IPS DF 4.7 (cell line): Measurements from ENCODE around the gene ILKAP.
"Not testable (repeated sequence)": the region's sequence is repeated elsewhere in the genome, so short reads cannot be mapped to it uniquely, and the experiment has no call there.

Experiments used
- DNase-seq: peaks from one replicate; pipeline ENCODE4 v3.0.0-alpha.2; 2013; ENCODE audit warnings: low spot score; ENCODE audit errors: extremely low read depth

The ILKAP gene

DNA sequence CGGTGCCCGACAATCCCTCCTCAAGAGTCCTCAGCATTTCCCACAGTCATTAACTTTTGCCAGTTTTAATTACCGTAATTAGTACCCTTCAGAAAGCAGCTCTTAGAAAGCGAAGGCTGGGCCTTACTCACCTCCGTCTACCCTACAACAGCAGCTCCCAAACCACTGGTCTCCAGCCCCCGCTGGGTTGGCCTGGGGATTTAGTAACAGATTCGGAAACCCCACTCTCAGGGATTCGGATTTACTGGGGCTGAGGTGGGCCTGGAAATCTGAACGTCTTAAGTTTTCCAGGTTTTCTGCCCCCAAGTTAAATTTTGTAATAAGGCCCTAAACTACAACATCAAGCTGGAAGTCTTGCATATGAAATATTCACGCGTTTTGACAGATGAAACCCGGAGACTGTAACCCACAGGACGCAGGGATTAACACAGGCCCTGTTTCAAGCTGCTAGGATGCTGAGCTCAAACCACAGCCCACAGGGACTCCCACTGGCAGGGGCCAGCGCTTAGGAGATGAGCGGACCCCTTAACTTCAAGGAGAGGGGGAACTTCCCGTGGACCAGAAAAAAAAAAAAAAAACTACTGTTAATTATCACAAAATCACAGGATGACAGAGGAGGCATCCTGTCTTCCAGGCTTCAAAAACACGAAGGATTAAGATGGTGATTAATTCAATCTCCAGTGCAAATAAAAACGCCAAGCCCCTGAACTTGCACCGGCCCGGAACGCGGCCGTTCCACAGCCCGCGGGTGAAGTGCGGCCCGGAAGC, 985 bp downstream of the ILKAP start:
- DNase-seq = no peak

DNA sequence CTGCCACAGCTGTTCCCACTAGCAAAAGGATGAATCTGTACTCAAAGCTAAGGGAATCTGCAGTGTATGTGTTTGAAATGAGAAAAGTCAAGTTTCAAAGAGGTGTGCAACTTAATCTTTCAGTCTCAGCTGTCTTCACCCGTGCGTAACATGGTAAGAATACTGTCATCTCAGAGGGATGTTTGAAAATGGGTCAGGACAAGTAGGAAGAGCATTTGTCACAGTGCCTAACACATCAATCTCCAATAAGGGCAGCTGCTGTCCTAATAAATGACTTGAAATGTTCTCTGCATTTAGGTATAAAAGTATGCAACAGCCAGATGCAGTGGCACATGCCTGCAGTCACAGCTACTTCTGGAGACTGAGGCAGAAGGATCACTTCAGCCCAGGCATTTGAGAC, 13.1 kb downstream of the ILKAP start:
- no peak for DNase-seq

DNA sequence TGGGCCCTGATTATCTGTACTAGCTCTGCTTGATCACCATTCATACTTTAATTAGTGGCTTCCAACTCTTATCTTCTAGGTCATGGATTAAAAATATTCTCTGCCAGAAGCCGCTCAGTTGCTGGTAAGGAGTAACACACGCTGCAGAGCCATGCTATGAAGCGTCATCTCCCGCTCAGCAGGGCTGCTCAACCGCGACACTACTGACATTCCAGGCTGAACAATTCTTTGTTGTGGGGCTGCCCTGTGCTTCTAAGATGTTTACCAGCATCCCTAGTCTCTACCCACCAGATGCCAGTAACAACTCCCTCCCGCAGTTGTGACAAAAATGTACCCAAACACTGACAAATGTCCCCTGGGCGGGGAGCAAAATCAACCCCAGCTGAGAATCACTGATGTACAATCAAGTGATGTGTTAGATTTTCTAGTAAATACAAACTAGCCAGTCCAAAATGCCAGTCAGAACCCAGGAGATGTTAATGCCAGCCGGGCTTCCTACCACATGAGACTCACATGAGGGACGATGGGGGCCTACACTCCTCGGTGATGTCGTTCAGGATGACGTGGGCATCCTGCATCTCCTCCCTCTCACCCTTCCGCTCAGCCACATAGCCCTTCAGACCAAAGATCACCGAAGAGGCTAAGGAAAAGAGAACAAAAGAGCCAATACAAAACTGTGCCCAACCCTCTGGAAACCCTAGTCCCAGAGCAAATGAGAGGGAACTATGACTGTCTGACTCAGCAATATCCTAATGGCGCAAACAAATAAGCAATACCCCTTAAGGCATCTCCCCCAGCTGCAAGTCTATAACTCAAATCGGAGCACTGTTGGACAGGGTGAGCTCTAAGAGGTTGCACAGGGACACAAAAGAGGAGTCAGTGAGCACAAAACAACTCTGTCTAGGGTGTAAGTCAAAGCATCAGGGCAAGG, 15.6 kb downstream of the ILKAP start:
- no peak for DNase-seq

DNA sequence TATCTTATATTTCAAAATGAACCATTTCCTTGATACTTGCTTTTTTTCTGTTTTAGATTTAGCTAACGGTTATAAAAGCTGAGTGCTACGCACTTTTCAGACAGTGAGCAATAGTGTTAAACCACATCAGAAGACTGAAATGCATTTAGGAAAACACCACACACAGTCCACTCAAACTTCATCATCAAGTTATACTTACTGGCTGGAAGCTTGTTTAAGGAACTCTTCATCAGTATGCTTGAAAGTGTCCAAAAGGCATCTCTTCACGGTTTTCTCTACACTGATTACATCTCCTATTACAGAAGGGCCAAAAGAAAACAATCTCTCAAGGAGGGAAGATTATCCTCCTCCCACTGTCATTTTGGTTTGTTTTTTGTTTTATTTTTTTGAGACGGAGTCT, 19.7 kb downstream of the ILKAP start:
- DNase-seq = no peak

DNA sequence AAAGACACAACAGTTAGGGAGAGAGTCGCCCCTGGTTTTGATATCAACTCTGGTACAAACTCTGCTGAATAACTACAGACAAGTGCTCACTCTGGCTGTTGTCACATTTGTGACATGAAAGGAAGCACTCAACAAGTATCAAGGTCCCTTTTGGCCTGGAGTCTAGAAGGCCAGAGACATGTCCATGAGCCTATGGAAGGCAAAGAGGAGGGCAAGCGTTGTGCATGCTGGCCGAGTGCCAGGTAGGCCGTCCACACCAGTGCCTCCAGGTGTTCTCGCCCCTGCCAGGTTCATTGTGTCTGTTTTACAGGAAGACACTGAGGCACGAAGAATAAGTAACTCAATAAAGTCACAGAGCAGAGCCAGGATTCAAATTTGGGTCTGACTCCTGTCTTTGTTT, 21.1 kb downstream of the ILKAP start:
- no peak for DNase-seq

DNA sequence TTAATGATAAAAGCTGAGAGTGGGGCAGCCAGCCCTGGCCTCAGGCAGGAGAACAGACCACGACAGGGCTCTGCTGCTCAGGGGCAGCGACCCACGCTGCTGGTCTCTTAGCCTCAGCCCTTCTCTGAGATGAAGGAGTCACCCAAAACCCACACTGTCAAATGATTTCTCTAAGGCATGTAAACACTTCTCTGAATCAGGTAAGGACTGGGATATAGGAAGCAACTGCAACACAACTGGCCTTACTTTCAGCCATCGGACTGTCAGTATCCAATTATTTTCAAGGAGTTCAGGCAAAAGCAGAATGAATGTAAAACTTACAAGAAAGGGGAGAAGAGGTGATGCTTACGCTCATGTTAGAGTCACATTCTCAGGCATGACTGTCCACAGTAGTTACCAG, 22.9 kb downstream of the ILKAP start:
- DNase-seq = no peak

DNA sequence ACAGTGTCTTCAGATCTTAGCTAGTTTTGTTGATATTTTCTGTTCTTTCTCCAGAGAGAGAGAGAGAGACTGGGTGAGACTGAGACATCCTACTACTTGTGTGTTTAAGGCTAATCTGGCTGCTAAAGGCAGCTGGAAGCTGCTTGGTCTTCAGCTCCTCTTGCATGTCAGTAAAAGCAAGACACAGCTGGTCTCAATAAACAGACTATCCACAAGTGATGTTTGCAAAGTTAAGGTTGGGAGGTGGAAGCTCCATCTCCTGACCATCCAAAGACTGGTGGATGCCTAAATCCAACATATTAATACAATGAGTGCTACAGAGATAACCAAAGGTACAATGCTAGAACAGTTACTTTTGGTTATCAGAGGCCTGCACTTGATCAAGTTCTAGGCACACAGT, 26.9 kb downstream of the ILKAP start:
- DNase-seq = no peak

DNA sequence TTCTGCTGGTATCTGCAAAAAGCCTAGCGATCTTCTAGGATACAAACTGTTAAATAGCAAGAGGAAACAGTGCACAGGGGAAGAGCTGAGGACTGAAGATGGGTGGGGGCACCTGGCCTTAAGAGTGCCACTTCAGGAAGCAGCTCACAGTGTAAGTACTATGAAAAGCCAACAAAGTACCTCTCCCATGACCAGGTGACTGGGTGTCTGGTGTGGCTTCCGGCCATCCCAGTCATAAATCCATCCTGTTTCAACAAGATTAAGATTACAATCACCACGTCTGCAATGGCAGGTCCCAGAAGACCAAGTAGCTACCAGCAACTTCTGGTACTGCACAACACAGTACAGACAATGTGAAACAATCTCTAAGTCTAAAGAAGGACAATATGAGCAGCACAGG, 28.8 kb downstream of the ILKAP start:
- DNase-seq = no peak

DNA sequence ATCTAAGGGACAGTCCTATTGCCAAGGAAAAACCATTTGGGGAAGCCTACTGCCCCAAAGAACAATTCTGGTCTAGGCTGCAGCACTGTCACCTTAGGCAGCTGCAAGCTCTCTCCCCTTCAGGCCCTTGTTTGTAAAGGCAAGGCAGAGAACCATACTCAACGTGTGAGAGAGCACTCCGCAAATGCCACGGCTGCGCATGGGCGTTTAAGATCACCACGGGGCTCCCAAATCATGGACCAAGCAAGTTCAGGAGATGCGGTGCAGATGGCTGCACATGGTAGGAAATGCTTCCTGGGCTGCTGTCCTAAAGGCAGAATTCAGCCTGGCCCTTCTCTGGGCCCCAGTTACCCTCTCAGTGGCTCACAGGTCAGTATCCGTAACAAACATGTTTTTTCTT, 29.2 kb downstream of the ILKAP start:
- no peak for DNase-seq

DNA sequence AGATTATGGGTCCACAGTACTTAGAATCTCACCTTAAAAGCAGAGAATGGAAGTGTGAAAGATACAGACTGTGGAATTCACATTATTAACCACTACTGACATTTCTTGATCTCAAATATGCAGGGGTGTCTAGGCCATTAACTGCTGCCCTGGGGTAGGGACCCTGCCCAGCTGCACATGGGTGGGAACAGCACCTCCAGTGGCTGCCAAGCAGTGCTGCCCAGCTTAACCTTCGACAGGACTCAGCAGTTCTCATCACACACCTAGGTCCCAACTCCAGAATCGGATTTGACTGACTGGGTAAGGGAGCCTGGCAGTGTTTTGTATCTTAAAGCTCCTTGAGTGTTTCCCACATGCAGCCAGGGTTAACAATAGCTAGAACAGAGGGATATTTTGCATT, 29.8 kb downstream of the ILKAP start:
- no peak for DNase-seq

DNA sequence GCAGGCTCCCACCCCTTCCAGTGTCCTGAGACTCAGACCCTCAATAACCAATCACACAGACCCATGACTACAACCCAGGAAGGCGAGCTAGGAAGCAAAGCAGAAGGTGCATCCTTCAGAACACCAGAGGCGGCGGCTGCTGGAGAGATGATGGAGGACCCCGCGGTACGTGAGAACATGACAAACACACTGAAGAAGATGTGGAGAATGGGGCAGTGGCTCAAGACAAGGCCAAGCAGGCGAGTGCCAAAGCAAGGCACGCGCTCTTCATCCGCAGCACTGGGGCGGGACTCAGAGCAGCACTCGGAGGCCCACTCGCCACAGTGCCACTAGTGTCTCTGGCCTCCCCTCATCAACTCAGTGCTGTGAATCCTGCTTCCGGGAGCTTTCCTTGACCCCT, 31.1 kb downstream of the ILKAP start:
- no peak for DNase-seq

DNA sequence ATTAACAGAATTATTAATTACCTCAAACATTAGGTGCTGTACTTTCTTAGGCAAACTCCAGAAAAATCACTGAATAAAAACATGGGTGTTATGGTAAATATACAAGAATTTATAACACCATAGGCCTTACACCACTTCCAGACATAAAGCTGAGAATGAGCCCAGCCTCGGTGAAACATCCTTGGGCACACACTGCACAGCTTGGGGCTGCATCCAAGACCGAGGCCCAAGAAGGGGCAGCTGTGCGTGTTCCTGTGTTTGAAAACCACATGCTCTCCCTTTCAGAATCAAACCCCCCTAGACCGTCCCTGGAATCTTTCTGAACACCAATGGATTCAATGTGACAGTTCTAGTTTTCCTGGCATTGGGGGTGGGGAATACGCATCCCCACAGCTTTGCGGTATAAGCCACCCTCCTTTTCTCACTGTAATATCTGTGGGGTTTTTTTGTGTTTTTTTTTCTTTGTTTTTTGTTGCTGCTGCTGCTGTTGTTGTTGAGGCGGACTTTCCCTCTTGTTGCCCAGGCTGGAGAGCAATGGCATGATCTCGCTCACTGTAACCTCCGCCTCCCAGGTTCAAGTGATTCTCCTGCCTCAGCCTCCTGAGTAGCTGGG, 31.8 kb downstream of the ILKAP start:
- DNase-seq = no peak

DNA sequence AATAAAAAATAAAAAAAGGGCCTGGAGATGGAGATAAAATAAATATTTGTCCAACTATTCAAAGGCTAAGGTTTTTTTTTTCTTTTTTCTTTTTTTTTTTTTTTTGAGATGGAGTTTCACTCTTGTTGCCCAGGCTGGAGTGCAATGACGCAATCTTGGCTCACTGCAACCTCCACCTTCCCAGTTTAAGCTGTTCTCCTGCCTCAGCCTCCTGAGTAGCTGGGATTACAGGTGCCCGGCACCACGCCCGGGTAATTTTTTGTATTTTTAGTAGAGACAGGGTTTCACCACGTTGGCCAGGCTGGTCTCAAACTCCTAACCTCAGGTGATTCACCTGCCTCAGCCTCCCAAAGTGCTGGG, 32.4 kb downstream of the ILKAP start:
- not testable (repeated sequence) for DNase-seq

DNA sequence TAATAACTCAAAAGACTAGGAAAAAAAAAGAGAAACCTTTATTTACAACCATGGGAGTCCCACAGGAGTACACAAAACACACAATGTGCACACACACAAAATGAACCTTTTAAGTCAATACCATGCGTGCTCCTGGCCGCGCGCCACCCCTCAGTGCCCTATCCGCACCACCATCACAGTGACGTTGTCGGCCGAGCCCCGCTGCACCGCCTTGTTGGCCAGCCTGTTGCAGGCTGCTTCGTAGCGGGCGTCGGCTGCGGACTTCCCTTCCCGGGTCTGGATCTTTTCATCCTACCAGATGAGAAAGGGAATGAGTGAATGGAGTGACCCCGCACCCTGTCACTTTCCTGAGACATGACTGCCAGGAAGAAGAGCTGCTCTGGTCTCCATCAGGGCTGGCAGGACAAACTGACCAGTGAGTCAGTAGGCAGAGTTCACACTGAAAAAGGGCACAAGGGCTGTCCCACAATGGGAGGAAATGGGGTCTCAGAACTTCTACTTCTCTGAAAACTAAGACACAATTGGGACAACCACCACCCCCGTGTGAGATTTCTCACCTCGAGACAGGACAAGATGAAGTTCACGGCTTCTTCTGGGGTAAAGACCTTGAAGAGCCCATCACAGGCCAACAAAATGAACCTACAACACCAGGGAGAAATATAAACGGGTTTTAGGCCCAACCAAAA, 33.0 kb downstream of the ILKAP start:
- DNase-seq = no peak

DNA sequence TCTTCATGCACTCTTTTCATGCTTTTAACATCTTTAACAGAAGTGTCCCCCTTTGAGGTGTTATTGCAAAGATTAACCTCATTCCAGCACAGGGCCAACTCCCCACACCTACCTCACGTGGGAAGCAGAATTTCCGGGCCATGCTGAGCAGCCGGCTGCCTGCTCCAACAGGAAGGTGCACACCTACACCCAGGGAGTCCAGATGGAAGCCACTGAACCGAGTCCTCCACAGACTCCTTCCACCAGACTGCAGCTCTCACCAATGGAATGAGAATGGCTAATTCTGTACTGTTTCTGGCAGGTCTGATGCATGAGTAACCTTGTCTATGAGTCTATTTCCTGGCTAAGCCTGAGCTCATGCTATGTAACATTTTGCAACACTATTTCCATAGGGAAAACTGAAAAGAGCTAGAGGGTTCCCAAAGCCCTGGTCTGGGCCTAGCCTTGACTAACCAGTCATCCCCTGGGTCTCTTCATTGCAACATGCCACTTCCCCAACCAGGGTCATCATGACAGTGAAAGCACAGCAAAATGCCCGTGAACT, 33.7 kb downstream of the ILKAP start:
- no peak for DNase-seq

DNA sequence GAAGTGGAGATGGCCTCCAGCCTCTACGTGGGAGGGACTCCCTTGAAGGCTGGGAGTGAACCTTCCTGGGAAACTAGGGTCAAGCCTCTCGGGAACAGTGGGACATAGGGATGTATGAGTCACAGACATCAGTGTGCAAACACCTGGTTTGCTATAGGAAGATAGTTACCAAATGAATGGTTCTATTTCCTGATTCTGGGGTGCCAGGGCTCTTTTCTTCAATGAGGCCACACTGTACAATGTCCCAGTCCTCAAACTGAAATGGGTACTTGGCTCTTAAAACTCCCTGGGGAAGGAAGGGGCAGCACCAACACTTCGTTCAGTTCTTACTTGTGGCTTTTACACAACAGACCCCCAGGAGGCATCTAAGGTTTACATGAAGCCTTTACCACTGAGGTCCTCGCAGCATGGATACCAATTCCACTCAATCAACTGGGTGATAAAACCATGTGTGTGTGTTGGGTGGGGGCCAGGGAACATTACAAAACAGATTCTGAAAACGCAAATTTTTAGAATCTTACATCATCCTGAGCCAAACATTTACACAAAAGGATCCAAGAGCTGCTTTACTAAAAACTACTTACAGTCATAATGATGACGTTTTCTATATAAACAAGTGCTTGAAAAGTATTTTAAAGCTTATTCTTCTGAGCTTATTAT, 34.3 kb downstream of the ILKAP start:
- no peak for DNase-seq

DNA sequence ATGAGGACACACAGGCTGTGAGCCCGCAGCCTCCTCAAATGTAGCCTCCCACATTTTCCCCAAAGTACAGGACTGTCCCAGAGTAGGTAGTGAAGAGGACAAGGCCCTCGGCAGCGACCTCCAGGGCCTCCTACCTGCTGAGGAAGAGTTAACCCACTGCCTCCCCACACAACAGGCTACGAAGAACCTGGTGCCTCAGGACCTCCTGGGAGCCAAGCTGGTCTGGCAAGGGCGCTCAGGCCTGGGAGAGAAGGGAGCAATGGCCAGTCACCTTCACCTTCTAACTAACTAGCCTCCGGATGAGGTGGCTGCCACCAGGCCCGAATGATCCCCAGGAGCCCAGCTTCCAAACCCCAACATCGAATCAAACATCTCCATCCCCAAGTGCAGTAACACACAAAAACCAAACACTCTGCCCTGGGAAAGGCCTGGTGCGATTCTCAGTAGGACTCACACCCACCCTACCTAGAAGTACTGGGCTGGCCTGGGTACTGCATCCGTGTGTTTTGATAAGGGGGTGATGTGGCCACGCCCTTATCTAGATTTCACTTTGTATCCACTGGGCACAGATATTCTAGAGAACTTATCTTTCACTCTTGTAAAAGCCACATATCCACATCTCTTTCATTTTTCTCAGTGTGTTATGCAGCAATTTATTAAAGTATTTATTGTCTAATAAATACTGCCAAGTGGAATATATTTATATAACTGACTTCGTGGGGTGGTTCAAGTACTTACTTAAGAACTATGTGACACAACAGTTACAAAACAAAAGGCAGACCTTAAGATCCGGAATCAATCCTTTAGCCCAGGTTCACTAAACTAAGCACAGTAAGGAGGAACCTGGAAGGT, 35.1 kb downstream of the ILKAP start:
- DNase-seq = no peak

DNA sequence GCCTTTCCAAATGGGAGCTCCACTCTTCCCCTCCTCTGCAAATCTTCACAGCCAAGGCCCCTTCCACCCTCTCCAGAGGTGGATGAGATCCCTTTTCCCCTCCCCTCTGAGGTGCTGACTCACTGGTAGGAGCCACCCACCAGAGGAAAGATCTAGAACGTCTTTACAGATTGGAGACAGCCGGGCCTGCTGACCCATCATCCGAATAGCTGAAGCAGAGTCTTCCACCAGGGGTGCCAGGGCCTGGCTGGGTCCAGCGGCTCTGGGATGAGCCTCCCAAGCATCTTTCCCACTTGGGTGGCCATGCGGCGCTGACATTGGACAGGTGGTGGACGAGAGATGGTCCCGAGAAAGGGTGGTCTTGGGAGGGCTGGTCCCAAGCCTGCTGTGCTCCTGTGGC, 35.7 kb downstream of the ILKAP start:
- DNase-seq = no peak

DNA sequence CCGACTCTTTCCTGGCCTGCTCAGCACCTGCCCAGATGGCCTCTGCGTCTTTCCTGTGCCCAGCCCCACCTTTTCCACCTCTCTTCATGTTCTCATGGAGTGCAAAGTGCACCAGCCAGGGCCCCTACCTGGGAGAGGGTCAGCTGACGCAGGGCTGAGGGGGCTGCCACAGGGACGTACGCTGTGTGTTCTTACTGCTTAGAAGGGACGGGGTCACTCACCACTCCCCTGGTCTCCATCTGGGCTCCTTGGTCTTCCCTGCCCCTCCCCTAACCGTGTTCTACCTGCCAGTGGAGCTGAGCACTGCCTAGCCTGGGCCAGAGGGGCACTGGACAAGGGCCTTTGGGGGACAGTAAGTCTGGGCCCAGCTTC, 36.2 kb downstream of the ILKAP start:
- DNase-seq = no peak
